ENCODE measurements around the gene IL32. TPM values are rescaled to one million over a fixed set of nuclear protein-coding genes. Genes with fewer than 3 reads are reported as not detected.

The IL32 gene, protein sequence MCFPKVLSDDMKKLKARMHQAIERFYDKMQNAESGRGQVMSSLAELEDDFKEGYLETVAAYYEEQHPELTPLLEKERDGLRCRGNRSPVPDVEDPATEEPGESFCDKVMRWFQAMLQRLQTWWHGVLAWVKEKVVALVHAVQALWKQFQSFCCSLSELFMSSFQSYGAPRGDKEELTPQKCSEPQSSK
- 1,000 to 10,000 TPM in 1 of 4 donors, 100 to 1,000 TPM in 3; 127 to 1,061 (median 507) TPM for polyA plus RNA-seq
- long read RNA-seq, donor 1, result 0 reads
- long read RNA-seq, donor 2, transcript IL32-201 (6 exons, 1,056 nt), result minor isoform, 10 of 79 reads
- long read RNA-seq, donor 2, transcript IL32-211 (7 exons, 1,272 nt), result major isoform, 29 of 79 reads
- long read RNA-seq, donor 2, transcript IL32-202 (7 exons, 1,105 nt), result minor isoform, 7 of 79 reads
- long read RNA-seq, donor 2, transcript IL32-212 (6 exons, 1,198 nt), result minor isoform, 12 of 79 reads
- long read RNA-seq, donor 2, partial matches to known transcripts, result 0 of 79 reads
- long read RNA-seq, donor 2, other reads (novel, unspliced or antisense), result 0 of 79 reads
- long read RNA-seq, donor 3, transcript IL32-211 (7 exons, 1,272 nt), result major isoform, 15 of 46 reads
- long read RNA-seq, donor 3, transcript IL32-202 (7 exons, 1,105 nt), result minor isoform, 6 of 46 reads
- long read RNA-seq, donor 3, transcript IL32-206 (7 exons, 920 nt), result minor isoform, 5 of 46 reads
- long read RNA-seq, donor 3, transcript IL32-222 (7 exons, 814 nt), result minor isoform, 5 of 46 reads
- long read RNA-seq, donor 3, partial matches to known transcripts, result 0 of 46 reads
- long read RNA-seq, donor 3, other reads (novel, unspliced or antisense), result 0 of 46 reads
- long read RNA-seq, donor 4, partial matches to known transcripts, result 0 of 1 reads
- long read RNA-seq, donor 4, other reads (novel, unspliced or antisense), result 0 of 1 reads
- long read RNA-seq, donor 5, transcript IL32-211 (7 exons, 1,272 nt), result major isoform, 5 of 19 reads
- long read RNA-seq, donor 5, partial matches to known transcripts, result 0 of 19 reads
- long read RNA-seq, donor 5, other reads (novel, unspliced or antisense), result 0 of 19 reads
- long read RNA-seq, donor 6, transcript IL32-206 (7 exons, 920 nt), result minor isoform, 11 of 132 reads
- long read RNA-seq, donor 6, transcript IL32-201 (6 exons, 1,056 nt), result minor isoform, 8 of 132 reads
- long read RNA-seq, donor 6, transcript IL32-211 (7 exons, 1,272 nt), result major isoform, 27 of 132 reads
- long read RNA-seq, donor 6, transcript IL32-202 (7 exons, 1,105 nt), result minor isoform, 24 of 132 reads
- long read RNA-seq, donor 6, partial matches to known transcripts, result 37 of 132 reads
- long read RNA-seq, donor 6, other reads (novel, unspliced or antisense), result 0 of 132 reads
- long read RNA-seq, donor 7, transcript IL32-206 (7 exons, 920 nt), result minor isoform, 20 of 83 reads
- long read RNA-seq, donor 7, transcript IL32-202 (7 exons, 1,105 nt), result major isoform, 30 of 83 reads
- long read RNA-seq, donor 7, transcript IL32-211 (7 exons, 1,272 nt), result minor isoform, 11 of 83 reads
- long read RNA-seq, donor 7, partial matches to known transcripts, result 0 of 83 reads
- long read RNA-seq, donor 7, other reads (novel, unspliced or antisense), result 0 of 83 reads
- long read RNA-seq, donor 8, partial matches to known transcripts, result 0 of 1 reads
- long read RNA-seq, donor 8, other reads (novel, unspliced or antisense), result 0 of 1 reads
- long read RNA-seq, donor 9, partial matches to known transcripts, result 0 of 12 reads
- long read RNA-seq, donor 9, other reads (novel, unspliced or antisense), result 0 of 12 reads
- long read RNA-seq, donor 10, transcript IL32-206 (7 exons, 920 nt), result minor isoform, 7 of 49 reads
- long read RNA-seq, donor 10, transcript IL32-211 (7 exons, 1,272 nt), result minor isoform, 11 of 49 reads
- long read RNA-seq, donor 10, transcript IL32-202 (7 exons, 1,105 nt), result major isoform, 14 of 49 reads
- long read RNA-seq, donor 10, transcript IL32-212 (6 exons, 1,198 nt), result minor isoform, 5 of 49 reads
- long read RNA-seq, donor 10, partial matches to known transcripts, result 0 of 49 reads
- long read RNA-seq, donor 10, other reads (novel, unspliced or antisense), result 0 of 49 reads

DNA sequence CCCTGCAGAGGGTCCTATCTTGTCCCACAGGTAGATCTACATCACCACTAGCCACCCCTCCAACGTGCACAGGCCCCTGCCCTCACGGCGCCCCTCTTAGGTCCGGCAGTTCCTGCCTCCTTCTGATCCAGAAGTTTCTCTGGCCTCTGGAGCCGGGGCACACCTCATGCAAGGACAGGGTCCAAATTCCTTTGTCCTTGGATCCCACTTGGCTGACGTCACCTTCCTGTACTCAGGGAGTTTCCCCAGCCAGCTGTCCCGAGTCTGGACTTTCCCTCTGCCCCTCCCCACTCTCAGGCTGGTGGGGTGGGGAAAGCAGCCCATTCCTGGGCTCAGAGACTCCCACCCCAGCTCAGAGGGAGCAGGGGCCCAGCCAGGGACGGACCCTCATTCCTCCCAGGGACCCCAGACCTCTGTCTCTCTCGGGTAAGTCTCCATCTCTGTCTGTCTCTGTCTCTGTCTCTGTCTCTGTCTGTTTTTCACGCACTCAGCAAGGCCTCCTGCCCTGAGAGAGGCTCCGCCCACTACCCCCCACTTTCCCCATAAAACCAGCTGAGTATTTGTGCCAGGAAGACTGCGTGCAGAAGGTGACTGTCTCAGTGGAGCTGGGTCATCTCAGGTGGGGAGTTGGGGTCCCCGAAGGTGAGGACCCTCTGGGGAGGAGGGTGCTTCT lies at the start of gene IL32:
Gene IL32 (plus strand): TSS at position 572 of the 673 bp plus-strand sequence. CDS start 172 bp downstream, outside the sequence.
- Histone ChIP-seq H3K4me1 (ENCODE audit: control insufficient read depth in 3 of 3, insufficient read depth in 2 of 3, low read depth in 1 of 3, low read length in 2 of 3) (peaks cover 4 to 44% (median 6%) of the 10 kb centered on the region in 3 donors), H3K4me3 (ENCODE audit: low read depth in 1 of 3, low read length in 3 of 3) (peak within 1 kb of the TSS; percentile 38 to 56 (median 52)), H3K9me3 (ENCODE audit: control insufficient read depth in 2 of 2, insufficient read depth in 1 of 2, low read depth in 1 of 2, low read length in 1 of 2) (no peaks in the 10 kb centered on the region), H3K36me3 (ENCODE audit: control insufficient read depth in 3 of 3, insufficient read depth in 2 of 3, low read depth in 1 of 3, low read length in 3 of 3) (peaks cover 0 to 31% (median 11%) of the 10 kb centered on the region in 3 donors), H3K27me3 (ENCODE audit: control insufficient read depth in 3 of 3, insufficient read depth in 3 of 3, low read length in 3 of 3) (no peaks in the 10 kb centered on the region), H3K27ac (ENCODE audit: low read depth in 1 of 3, low read length in 2 of 3) (peak within 1 kb of the TSS; percentile 86 to 90 (median 87))
- 6 to 27% (median 12%) methylated on average over 12 to 13 of the region's 13 CpGs for WGBS, 3 donors
- FAIRE-seq, result no peak
- DNase-seq, result peak; percentile 98

DNA sequence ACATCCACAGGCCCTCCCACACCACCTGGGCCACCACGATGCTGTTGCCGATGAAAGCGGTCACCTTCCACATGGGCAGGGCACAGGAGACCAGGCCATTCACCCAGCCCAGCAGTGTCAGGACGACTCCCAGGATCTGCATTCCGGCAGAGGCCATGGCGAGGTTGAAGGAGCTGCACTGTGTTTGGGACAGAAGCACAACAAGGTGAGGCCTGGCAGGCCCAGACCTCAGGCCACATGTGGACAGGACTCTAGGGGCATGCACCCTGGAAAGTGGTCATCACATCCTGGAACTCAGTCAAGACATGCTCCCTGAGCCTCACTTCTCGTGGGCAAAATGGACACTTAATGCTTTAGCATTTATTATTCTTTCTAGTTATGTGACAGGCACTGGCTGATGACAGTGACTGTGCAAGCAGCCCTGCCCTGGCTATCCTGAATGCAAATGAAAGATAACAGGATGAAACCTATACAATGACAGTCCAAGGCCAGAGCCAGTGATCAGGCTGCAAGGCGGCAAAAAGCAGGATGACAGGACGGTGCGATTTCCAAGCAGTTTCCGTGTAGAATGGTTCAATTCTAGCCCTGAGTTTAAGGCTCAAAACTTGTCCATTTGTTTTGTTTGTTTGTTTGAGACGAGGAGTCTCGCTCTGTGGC lies 49.4 kb upstream of the IL32 start:
- peaks cover 0 to 10% (median 0%) of the 10 kb centered on the region in 3 donors for H3K36me3 ChIP-seq (ENCODE audit: control insufficient read depth in 3 of 3, insufficient read depth in 2 of 3, low read depth in 1 of 3, low read length in 3 of 3)
- H3K4me3 ChIP-seq (ENCODE audit: low read depth in 1 of 3, low read length in 3 of 3), result no peak overlapping the region
- DNase-seq (no peak), FAIRE-seq (no peak)
- no peaks in the 10 kb centered on the region for H3K9me3 ChIP-seq (ENCODE audit: control insufficient read depth in 2 of 2, insufficient read depth in 1 of 2, low read depth in 1 of 2, low read length in 1 of 2)
- WGBS, 3 donors, result 81 to 86% (median 84%) methylated on average over 13 of the region's 13 CpGs
- peaks cover 0 to 26% (median 6%) of the 10 kb centered on the region in 3 donors for H3K27me3 ChIP-seq (ENCODE audit: control insufficient read depth in 3 of 3, insufficient read depth in 3 of 3, low read length in 3 of 3)
- H3K4me1 ChIP-seq (ENCODE audit: control insufficient read depth in 3 of 3, insufficient read depth in 2 of 3, low read depth in 1 of 3, low read length in 2 of 3), result peaks cover 0 to 50% (median 0%) of the 10 kb centered on the region in 3 donors
- H3K27ac ChIP-seq (ENCODE audit: low read depth in 1 of 3, low read length in 2 of 3), result no peak overlapping the region

- Histone ChIP-seq H3K4me1 (ENCODE audit: control insufficient read depth in 3 of 3, insufficient read depth in 2 of 3, low read depth in 1 of 3, low read length in 2 of 3) (peaks cover 0 to 55% (median 8%) of the 10 kb centered on the region in 3 donors), H3K27ac (ENCODE audit: low read depth in 1 of 3, low read length in 2 of 3) (peak overlapping the region in 1 of 3 donors; percentile 77), H3K27me3 (ENCODE audit: control insufficient read depth in 3 of 3, insufficient read depth in 3 of 3, low read length in 3 of 3) (peaks cover 0 to 20% (median 6%) of the 10 kb centered on the region in 3 donors), H3K9me3 (ENCODE audit: control insufficient read depth in 2 of 2, insufficient read depth in 1 of 2, low read depth in 1 of 2, low read length in 1 of 2) (no peaks in the 10 kb centered on the region), H3K4me3 (ENCODE audit: low read depth in 1 of 3, low read length in 3 of 3) (peak overlapping the region in 1 of 3 donors; percentile 52), H3K36me3 (ENCODE audit: control insufficient read depth in 3 of 3, insufficient read depth in 2 of 3, low read depth in 1 of 3, low read length in 3 of 3) (peaks cover 0 to 19% (median 0%) of the 10 kb centered on the region in 3 donors)
- WGBS, 3 donors, result 72 to 90% (median 83%) methylated on average over 20 of the region's 20 CpGs
- DNase-seq (peak in 1 of 2 donors; percentile 42), FAIRE-seq (no peak)
Measured at GRCh38 chr16:3017344-3017743, 48.1 kb upstream of the IL32 start.

DNA sequence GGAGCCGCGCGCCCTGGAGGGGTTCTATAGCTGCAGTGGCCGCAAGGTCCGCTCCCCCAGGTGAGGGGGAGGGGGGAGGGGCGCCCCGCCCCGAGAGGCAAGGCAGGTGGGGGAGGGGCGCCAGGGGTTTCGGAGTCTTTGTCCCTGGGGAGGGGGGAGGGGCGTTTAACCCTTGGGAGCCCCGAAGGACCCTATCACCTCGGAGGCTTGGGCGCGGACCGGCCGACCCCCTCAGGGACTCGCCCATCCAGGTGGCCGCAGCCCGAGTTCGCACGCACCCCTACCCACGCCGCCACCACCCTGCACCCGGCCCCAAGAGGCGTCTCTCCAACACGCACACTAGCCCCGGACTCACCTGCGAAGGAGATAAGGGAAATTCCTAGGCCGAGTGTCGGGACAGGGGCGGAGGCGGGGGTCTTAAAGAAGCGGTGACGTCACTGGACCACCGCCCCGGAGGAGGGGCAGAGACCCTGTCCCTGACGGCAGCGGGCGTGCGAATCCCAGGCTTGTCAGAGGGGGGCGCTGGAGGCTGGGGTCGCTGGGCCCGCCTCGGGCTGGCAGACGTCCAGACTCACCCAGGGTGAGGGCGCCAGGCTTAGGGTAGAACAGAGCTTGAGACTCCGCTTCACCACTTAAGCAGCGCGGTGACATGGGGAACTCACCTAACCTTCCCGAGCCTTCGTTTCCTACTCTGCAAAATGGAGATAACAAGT lies 47.5 kb upstream of the IL32 start, which contains the start of gene CLDN6:
Gene CLDN6 (minus strand): TSS at position 390 of the 713 bp plus-strand sequence. CDS start 2,162 bp downstream, outside the sequence.
- FAIRE-seq, result no peak
- peaks cover 2 to 55% (median 14%) of the 10 kb centered on the region in 3 donors for H3K4me1 ChIP-seq (ENCODE audit: control insufficient read depth in 3 of 3, insufficient read depth in 2 of 3, low read depth in 1 of 3, low read length in 2 of 3)
- 4 to 17% (median 13%) methylated on average over 38 to 52 of the region's 52 CpGs for WGBS, 3 donors
- H3K27me3 ChIP-seq (ENCODE audit: control insufficient read depth in 3 of 3, insufficient read depth in 3 of 3, low read length in 3 of 3), result peaks cover 0 to 15% (median 4%) of the 10 kb centered on the region in 3 donors
- DNase-seq, result peak; percentile 32 to 83
- H3K27ac ChIP-seq (ENCODE audit: low read depth in 1 of 3, low read length in 2 of 3), result peak within 1 kb of the TSS in 1 of 3 donors; percentile 77
- H3K36me3 ChIP-seq (ENCODE audit: control insufficient read depth in 3 of 3, insufficient read depth in 2 of 3, low read depth in 1 of 3, low read length in 3 of 3), result peaks cover 0 to 25% (median 0%) of the 10 kb centered on the region in 3 donors
- no peaks in the 10 kb centered on the region for H3K9me3 ChIP-seq (ENCODE audit: control insufficient read depth in 2 of 2, insufficient read depth in 1 of 2, low read depth in 1 of 2, low read length in 1 of 2)
- H3K4me3 ChIP-seq (ENCODE audit: low read depth in 1 of 3, low read length in 3 of 3), result peak within 1 kb of the TSS in 1 of 3 donors; percentile 52

GRCh38 chr16:3019594-3020246 lies 45.7 kb upstream of the IL32 start:
- no peaks in the 10 kb centered on the region for H3K9me3 ChIP-seq (ENCODE audit: control insufficient read depth in 2 of 2, insufficient read depth in 1 of 2, low read depth in 1 of 2, low read length in 1 of 2)
- H3K36me3 ChIP-seq (ENCODE audit: control insufficient read depth in 3 of 3, insufficient read depth in 2 of 3, low read depth in 1 of 3, low read length in 3 of 3), result peaks cover 0 to 25% (median 0%) of the 10 kb centered on the region in 3 donors
- peak overlapping the region in 2 of 3 donors; percentile 50 to 51 for H3K27ac ChIP-seq (ENCODE audit: low read depth in 1 of 3, low read length in 2 of 3)
- FAIRE-seq, result no peak
- 21 to 29% (median 24%) methylated on average over 40 of the region's 40 CpGs for WGBS, 3 donors
- peaks cover 0 to 10% (median 0%) of the 10 kb centered on the region in 3 donors for H3K27me3 ChIP-seq (ENCODE audit: control insufficient read depth in 3 of 3, insufficient read depth in 3 of 3, low read length in 3 of 3)
- DNase-seq, result no peak
- H3K4me3 ChIP-seq (ENCODE audit: low read depth in 1 of 3, low read length in 3 of 3), result peak overlapping the region; percentile 34 to 97 (median 82)
- peaks cover 2 to 46% (median 17%) of the 10 kb centered on the region in 3 donors for H3K4me1 ChIP-seq (ENCODE audit: control insufficient read depth in 3 of 3, insufficient read depth in 2 of 3, low read depth in 1 of 3, low read length in 2 of 3)
